NCI-H524 (cell line): ENCODE measurements around the gene AKR1E2.

ENCODE experiments used
- DNase-seq, 2 experiments: peaks; one replicate each; lab custom pipeline; 2025; lab: John Stamatoyannopoulos, UW

The AKR1E2 gene

DNA sequence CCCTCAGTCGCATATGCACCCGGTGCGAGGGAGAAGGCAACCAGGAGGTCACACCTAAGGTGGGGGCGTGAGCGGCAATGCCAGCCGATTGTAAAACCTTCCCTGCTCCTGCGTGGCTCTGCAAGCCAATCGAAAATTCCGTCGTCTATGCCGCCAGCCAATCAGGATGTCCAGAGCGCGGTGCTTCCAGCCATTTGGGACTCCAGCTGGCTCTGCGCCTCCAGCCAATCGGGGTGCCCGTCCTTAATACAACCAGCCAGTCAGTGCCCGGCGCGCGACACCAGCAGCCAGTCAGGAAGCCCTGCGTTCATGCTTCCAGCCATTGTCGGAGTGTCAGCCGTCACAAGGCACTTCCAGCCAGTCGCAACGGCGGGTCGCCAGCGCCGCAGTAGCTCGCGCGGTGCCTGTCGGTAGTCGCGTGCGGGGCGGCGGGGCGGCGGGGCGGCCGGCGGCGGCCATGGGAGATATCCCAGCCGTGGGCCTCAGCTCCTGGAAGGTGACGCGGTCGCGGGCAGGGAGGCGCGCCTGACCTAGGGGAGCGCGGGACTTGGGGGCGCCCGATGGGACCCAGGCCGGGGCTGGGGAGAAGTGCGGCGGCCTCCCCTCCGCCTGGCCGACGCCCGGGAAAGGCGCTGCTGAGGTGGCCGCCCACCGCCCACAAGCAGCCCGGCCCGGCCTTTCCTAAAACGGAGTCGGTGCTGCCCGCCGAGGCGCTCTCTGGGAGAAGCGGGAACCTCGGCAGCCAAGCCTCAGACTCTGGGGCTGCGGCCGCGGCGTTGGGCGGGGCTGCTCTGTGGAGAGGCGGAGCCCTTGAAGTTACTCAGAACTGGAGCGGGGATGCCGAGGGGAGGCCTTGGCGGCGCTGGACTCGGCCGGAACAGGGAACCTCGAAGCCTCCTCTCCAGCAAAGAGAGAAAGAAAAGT lies at the start of gene AKR1E2:
AKR1E2 (plus strand) TSS at position 340 of the 924 bp plus-strand sequence; CDS start at position 458, 118 bp downstream.
- DNase-seq = peak in 1 of 2 experiments; percentile 30

DNA sequence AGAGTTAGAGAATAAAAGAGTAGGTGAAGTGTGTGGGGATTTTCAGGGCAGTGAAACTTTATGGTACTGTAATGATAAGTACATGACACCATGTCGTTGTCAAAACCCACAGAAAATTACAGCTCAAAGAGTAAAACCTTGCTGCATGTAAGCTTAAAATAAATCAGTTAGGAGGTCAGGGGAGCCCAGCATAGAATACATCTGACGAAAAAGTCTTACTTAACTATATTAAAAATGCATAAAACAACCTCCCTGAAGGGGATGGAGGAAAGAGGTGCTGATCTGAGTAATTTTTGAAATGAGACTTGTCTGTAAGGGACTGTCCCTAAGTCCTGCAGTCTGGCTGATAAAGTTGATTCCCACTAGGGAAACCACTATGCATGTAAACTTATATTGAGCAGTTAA lies 49.8 kb upstream of the AKR1E2 start:
- DNase-seq = no peak

DNA sequence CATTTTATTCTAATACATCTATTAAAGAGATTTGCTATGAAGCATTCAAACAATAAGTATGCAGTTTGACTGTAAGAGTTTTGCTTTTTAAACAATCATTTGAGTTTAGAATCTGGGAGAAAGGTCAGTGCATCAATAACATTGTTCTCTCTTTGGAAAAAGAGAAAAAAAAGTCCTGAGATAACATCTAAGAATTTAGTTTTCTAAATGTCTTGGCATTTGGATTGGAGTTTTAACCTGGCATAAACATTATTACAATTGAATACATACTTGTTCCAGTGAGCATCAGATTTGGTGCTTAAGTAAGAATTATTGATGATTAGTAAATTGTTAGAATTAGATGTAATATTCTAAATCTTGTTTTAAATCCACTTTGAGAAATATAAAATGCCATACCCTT lies 47.2 kb upstream of the AKR1E2 start:
- no peak for DNase-seq

DNA sequence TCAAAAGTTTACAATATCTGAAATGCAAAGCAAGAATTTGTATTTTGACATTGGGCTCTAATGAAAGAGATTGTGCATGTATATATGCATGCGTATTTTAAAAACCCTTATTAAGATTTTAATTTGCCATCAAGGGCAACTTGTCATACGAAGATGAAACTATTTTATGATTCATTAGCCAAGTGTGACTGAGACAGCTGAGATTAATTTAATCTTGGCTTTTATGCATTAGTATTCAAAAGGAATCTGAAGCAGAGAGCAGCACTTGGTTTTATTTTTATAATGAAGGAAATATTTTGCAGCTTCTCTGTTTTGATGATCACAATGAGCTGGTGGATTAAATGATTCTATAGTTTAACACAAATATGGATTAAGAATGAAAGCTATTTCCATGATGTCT lies 45.9 kb upstream of the AKR1E2 start:
- DNase-seq = no peak

DNA sequence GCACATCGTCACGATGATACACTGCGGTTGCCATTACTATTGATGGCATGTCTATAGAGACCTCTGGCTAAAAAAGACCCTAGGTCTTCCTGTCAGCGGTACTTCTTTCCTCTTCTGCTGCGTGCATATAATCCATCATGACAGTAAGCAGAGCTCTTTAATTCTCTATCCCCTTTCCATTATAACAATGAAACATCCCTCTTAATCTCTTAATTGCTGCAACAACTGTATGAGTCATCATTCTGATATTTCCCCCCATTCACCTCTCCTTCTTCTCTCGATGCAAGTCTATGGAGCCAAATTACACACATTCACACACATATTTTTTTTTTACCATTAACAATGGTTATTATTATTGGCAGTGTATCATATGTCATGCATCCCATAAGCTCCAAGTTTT lies 45.2 kb upstream of the AKR1E2 start:
- DNase-seq = peak in 1 of 2 experiments; percentile 39

DNA sequence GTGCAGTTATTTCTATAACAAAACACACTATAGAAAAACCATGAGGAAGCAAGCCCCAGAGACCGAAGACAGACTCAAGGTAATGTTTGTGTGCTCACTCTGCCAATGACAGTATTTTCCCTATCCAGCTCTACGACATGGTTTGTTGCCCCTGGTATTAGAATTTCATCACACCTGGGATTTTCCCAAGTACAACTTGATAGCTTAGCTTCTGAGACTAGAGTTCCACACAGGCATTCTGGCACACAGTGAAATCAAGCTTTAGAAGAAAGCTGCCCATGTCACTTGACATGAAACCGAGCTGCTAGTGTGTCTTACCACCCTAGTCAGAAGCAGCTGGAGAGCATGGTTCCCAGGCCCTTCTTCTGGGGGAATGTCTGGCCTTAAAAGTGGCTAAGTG lies 44.1 kb upstream of the AKR1E2 start:
- DNase-seq = no peak

DNA sequence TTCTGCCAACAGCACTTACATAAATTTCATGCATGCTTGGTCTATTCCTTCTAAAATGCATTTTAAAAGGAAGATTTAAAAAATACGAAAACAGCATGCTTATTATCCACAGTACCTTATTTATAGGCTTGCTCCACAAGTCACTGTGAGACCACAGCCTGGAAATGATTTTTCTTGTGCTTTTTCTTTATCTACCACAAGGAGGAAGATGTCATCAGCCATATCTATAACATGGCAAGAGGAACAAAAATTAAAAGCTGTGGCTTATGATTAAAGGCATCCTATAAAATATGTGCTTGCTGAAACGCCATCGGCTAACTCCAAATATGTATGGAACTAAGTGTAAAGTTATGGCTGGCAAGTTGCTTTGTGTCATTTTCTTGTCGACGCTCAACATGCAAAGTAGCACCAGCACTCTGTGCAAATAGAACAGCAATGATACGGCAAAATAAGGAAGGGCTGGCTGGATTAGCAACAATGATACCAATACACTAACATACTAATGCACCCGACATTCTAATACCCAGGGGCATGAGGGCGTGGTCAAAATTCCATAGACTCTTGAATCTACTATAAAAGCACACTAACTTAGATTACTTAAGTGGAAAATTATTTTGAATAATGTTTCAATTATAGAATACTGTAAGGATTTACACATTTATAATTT lies 41.2 kb upstream of the AKR1E2 start:
- no peak for DNase-seq

DNA sequence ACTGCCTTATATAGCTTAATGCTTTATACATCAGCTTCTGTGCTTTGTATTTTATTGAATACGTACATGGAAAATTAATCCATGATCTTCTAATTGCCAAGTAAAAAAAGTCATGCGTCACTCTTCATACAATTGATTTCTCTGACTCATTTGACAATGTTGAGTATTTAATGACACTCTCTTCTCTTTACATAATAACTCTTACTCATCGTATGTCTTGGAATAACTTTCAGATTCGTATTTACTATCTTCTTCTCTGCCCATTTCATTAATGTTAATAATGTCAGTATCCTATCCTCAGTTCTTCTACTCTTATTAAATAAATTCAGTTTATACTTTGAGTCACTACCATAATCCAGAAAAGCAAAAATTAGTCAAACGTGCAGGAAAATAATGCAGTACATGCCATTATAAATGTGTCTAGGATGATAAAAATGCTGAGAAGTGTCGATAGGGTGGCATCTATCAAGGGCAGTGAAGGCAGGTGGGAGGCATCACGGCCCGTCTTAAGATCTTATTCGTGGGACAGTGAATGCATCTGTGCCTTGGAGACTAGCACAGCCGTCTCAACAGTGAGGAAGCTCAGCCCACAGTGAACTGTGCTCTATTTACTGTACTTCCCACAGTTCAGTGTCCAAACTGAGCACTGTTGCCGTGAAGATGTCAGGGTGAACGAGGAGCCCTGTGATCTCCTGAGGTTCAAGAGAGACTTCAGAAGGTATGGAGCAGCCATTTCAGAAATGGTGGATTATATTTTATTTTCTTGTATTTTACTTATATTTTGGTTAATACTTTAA lies 39.8 kb upstream of the AKR1E2 start:
- DNase-seq = no peak

DNA sequence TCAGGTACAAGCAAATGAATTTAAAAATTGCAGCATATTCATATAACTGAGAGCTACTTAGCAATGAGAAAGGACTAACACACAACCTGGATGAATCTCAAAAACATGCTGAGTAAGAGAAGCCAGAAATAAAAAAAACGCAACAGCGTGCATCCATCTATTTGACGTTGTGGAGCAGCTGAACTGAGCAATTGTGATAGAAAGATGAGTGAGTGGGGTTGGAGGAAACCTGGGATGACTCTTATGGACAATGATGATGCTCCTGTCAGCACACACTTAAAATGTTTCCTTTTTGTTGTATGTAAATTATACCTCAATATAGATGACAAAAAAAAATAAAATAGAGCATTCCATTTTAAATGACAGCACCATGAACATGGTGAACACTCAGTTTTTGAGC lies 36.0 kb upstream of the AKR1E2 start:
- DNase-seq = no peak

DNA sequence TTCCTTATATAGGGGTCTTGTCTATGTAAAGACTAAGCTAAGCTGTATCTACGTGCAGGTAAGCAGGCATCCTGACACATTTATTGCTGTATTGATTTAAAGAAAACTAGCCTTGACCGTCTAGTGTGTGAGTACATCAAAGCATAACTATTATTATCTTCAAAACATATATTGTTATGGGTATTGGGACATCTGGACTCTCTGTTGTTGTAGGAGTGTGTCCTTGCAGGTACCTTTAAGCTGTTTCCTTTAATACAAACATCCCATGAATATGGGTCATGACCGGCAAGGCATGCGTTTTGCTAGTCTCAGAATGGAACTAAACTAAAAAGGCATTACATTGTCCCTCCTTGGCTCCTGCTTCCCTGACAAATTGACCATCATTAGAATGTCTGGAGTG lies 35.1 kb upstream of the AKR1E2 start:
- DNase-seq = no peak

DNA sequence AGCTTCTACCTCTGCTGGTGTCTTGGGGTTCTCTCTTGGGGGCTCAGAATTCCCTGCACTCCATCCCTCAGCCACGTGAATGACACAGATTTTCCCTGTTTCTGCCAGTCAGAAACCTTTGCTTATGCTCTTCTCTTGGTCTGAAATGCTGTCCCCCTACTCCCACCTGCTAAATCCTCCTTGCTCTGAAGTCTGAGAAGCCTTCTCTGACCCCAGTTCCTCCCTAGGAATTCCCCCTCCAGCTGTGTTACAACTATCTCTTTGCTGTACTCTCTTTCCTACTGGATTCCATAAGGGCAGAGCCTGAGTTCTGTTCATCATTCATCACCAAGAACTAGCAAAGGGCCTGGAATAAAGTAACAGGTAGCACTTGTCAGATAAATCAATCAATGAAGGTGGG lies 33.6 kb upstream of the AKR1E2 start:
- DNase-seq = no peak

DNA sequence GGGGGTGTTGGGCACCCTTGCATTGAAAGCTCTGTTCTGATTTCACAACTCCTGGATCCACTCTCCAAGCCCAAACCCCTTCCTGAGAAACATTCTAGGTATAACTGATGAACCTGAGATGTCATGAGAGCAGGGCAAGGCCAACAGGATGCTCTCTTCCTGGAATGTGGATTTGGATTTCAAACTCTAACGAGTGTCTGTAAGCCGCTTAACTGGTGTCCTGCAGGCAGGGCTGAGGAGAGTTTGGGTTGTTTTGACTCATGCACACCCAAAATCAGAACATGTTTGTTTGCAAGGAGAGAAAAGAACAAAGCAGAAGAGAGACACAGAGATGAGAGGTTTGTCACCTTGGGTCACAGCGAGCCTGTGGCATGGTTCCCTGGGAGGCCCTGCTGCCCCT lies 24.6 kb upstream of the AKR1E2 start:
- DNase-seq = no peak

DNA sequence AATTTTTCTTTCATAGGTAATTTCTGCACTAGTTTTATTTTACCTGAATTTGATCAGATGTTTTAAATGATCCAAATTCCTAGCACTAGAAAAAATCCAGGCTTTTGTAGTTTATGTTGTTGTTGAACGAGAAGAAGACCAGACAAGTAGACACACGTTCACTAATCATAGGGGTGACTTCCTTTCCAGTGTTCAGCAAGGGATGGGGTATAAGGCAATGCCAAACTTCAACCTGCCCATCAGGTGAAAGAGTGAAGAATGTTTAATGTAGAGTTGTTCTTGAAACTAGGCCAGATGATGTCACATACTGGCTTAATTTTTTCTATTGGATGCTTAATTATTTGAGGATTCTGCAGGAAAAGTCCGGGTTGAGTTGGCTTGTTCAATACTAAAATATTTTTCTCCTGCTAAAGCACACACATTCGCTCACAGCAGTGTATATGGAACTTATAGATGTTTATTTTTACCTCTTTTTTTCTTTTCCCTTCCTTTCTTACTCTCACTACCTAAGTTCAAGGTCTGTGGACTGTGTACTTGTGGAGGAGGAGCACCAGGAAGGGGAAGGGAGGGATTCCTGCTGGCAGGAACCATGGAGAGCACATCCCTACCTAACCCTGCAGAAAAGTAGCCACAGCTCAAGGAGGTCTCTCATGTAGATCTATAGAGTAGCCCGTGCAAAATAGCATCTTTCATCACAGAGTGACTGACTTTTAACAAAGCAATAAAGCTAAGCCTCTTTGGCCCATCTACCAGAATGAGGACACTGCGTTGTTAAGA lies 23.1 kb upstream of the AKR1E2 start:
- DNase-seq = no peak

DNA sequence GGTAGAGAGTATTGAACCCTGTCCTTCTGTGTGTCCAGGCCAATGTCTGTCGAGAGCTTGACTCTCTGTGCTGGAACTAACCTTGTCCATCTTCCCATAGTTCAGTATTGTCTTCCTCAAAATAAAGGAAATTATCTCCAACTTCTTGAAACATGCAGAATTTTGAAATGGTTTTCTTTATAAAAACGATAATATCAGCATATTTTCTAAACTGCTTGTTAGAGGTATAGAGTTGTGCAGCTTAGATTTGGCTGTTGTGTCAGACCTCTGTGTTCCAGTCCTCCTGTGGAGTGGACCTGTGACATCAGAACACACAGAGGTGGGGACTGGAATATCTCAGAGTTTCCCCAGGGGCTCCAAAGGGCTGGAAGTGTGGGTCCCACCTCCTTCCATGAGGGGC lies 22.2 kb upstream of the AKR1E2 start:
- DNase-seq = no peak

DNA sequence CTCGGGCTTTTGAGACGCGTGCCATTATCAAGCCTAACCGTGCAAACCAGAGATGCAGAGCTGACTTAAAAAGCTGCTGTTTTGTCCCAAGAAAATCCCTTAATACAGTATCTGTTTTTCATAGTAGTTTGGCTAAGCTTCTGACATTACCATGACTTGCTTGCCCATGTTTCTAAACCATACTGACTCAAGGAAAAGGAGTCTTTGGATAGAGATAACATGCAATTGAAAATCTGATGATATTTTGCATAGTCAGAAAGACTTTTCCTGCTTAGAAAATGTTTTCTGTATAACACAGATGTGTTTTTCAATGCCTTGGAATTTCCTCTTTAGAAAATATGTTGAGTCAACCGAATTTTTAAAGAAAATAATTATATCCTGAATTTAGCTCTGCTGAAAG lies 21.5 kb upstream of the AKR1E2 start:
- DNase-seq = no peak

DNA sequence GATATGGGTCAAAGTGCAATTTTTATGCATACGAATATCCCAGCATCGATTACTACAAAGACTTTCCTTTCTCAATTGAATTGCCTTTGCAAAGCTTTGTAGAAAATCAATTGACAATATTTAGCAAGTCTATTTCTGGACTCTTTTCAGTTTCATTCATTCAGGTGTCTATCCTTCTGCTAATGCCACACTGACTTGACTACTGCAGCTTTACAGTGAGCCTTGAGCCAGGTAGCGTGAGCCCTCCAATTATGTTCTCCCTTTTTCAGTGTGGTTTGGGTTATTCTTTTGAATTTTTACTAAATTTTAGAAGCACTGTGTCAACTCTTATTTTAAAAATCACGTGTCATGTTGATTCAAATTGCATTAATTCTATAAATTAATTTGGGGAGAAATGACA lies 19.5 kb upstream of the AKR1E2 start:
- DNase-seq = no peak

DNA sequence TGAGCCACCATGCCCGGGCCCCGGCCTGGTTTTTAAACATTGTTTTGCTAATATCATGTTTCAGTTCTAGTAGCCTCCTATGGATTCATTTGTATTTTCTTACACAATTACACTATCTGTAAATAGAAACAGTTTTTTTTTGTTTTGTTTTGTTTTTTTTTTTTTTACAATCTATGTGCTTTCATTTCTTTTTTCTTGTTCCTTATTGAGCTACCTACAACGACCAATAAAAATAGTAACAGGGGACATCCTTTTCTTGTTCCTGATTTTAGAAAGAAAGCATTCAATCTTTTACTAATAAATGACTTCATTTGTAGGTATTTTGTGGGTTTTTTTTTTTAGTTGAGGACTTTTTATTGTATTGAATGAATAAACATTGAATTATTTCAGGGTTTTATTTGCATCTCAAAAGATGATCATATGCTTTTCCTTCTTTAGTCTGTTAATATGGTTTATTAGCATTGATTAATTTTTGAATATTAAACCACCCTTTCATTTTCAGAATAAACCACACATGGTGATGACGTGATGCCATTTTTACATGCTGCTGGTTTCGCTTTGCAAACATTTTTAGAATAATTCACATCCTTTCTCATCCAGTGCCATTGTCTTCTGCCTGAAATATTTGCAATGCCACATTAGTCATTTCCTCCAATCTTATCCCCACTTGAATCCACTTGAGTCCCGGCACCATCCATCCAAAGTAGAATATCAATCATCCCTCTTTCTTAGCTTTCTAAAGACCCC lies 18.1 kb upstream of the AKR1E2 start:
- DNase-seq = no peak

DNA sequence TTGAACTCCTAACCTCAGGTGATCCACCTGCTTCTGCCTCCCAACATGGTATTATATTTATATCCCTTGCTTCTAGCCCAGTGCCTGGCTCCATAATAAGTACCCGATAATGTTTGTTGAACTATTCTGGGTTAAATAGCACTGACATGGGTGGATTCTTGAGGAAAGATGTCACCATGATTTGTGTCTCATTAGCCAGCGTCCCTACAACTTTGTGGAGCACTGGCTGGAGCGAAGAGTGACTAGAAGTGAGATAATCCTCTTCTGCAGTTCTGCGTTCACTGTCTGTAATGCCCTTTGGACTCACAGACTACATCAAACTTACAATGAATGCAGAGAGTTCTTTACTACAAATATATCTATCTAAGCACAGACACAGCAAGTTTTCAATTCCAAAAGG lies 16.9 kb upstream of the AKR1E2 start:
- no peak for DNase-seq

DNA sequence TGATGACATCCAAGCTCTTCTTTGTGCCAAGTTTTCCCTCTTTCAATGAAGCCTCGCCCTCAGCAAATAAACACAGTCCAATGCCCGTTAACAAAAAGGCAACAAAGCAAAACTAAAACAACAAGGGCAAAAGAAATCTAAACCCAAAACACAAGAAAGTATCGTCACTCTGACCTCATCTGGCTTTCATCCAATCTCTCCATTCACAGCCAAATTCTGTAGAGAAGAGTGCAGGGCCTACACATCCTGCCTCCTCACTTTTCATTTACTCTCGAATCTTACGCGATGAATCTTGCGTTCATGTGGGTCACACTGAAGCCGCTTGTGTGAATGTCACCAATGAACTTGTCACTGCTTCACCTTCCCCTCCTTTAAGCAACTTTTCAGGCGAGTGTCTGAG lies 15.9 kb upstream of the AKR1E2 start:
- DNase-seq = no peak

DNA sequence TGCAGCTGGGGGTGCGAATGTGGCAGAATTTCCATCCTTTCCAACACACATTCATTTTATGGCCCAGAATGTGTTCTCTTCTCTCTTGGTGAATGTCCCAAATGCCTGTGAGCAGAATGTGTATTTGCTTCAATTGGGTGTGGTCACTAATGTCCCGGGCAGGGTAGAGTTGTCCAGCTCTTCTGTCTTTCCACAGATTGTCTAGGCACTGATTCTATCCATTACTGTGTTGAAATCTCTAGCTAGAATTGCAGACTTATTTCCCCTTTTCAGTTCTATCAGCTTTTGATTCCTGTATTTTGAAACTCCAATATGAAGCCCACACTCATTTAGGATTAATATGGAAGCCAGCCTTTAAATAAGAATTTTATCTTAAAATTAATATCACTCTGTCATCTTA lies 14.0 kb upstream of the AKR1E2 start:
- DNase-seq = no peak

DNA sequence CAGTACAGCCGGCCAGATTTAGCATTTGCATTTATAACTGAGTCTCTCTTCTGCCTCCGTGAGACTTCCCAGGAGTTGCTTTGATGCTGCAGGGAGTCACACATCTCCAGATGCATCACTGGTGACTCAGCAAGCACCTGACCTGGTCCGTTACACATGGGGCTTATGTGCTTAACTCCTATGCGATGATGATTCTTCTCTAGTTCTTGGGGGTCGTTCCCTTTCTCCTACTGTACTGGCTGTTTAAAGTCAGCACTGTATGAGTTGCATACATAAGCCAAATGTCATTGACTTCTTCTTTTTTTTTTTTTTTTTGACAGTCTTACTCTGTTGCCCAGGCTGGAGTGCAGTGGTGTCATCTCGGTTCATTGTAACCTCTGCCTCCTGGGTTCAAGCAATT lies 13.0 kb upstream of the AKR1E2 start:
- no peak for DNase-seq
